ENCODE measurements around the gene CD55.

Gene CD55

GRCh38 chr1:207298636-207299398 lies 22.7 kb upstream of the CD55 start:
- Histone ChIP-seq H3K27ac (ENCODE audit: low read length) (no peak overlapping the region), H3F3A (ENCODE audit: insufficient read depth, low read length) (no peaks in the 10 kb centered on the region), H3K79me2 (ENCODE audit: low read length) (no peaks in the 10 kb centered on the region), H3K27me3 (replicated peaks; ENCODE audit: insufficient read depth, low read length) (no peaks in the 10 kb centered on the region), H3K9me3 (replicated peaks; ENCODE audit: insufficient read depth, low read length) (no peaks in the 10 kb centered on the region), H3K9me2 (replicated peaks; ENCODE audit: insufficient read depth, low read length) (no peaks in the 10 kb centered on the region), H3K4me1 (ENCODE audit: low read length) (no peaks in the 10 kb centered on the region), H3K4me3 (ENCODE audit: low read length) (no peak overlapping the region), H3K36me3 (replicated peaks; ENCODE audit: insufficient read depth, low read length) (no peaks in the 10 kb centered on the region), H2AFZ (ENCODE audit: low read length) (no peak overlapping the region), H4K20me1 (ENCODE audit: insufficient read depth, low read length) (no peaks in the 10 kb centered on the region), H3K4me2 (ENCODE audit: low read depth, low read length) (no peak overlapping the region), H3K9ac (ENCODE audit: low read length) (no peak overlapping the region)
- TF ChIP-seq EZH2 (optimal IDR thresholded peaks at IDR 0.05; ENCODE audit: low read depth, low read length) (no peak), CTCF (IDR thresholded peaks at IDR 0.05; ENCODE audit: low read length) (no peak), EZH2phosphoT487 (IDR thresholded peaks at IDR 0.05; ENCODE audit: low read length) (no peak)
- DNase-seq: no peak

GRCh38 chr1:207300970-207301369 lies 20.5 kb upstream of the CD55 start:
- DNase-seq: no peak
- H3K9ac ChIP-seq (ENCODE audit: low read length): no peak overlapping the region
- no peak overlapping the region for H3K27ac ChIP-seq (ENCODE audit: low read length)
- no peak overlapping the region for H3K4me2 ChIP-seq (ENCODE audit: low read depth, low read length)
- no peak overlapping the region for H3K4me3 ChIP-seq (ENCODE audit: low read length)
- H3K9me3 ChIP-seq (replicated peaks; ENCODE audit: insufficient read depth, low read length): no peaks in the 10 kb centered on the region
- no peaks in the 10 kb centered on the region for H3K36me3 ChIP-seq (replicated peaks; ENCODE audit: insufficient read depth, low read length)
- H3K9me2 ChIP-seq (replicated peaks; ENCODE audit: insufficient read depth, low read length): no peaks in the 10 kb centered on the region
- no peaks in the 10 kb centered on the region for H4K20me1 ChIP-seq (ENCODE audit: insufficient read depth, low read length)
- no peaks in the 10 kb centered on the region for H3K27me3 ChIP-seq (replicated peaks; ENCODE audit: insufficient read depth, low read length)
- TF ChIP-seq CTCF (IDR thresholded peaks at IDR 0.05; ENCODE audit: low read length): no peak
- no peak for TF ChIP-seq EZH2 (optimal IDR thresholded peaks at IDR 0.05; ENCODE audit: low read depth, low read length)
- H3K4me1 ChIP-seq (ENCODE audit: low read length): no peaks in the 10 kb centered on the region
- no peaks in the 10 kb centered on the region for H3F3A ChIP-seq (ENCODE audit: insufficient read depth, low read length)
- no peaks in the 10 kb centered on the region for H3K79me2 ChIP-seq (ENCODE audit: low read length)
- no peak overlapping the region for H2AFZ ChIP-seq (ENCODE audit: low read length)

GRCh38 chr1:207302618-207303393 lies 18.7 kb upstream of the CD55 start:
- Histone ChIP-seq H3K9me3 (replicated peaks; ENCODE audit: insufficient read depth, low read length) (no peaks in the 10 kb centered on the region), H2AFZ (ENCODE audit: low read length) (no peak overlapping the region), H3K9ac (ENCODE audit: low read length) (no peak overlapping the region), H3K27ac (ENCODE audit: low read length) (no peak overlapping the region), H3K9me2 (replicated peaks; ENCODE audit: insufficient read depth, low read length) (no peaks in the 10 kb centered on the region), H3K79me2 (ENCODE audit: low read length) (no peaks in the 10 kb centered on the region), H3K4me3 (ENCODE audit: low read length) (no peak overlapping the region), H3K27me3 (replicated peaks; ENCODE audit: insufficient read depth, low read length) (no peaks in the 10 kb centered on the region), H3K4me2 (ENCODE audit: low read depth, low read length) (no peak overlapping the region), H3F3A (ENCODE audit: insufficient read depth, low read length) (no peaks in the 10 kb centered on the region), H3K4me1 (ENCODE audit: low read length) (no peaks in the 10 kb centered on the region), H4K20me1 (ENCODE audit: insufficient read depth, low read length) (no peaks in the 10 kb centered on the region), H3K36me3 (replicated peaks; ENCODE audit: insufficient read depth, low read length) (no peaks in the 10 kb centered on the region)
- TF ChIP-seq EZH2 (optimal IDR thresholded peaks at IDR 0.05; ENCODE audit: low read depth, low read length): no peak
- TF ChIP-seq CTCF (IDR thresholded peaks at IDR 0.05; ENCODE audit: low read length): no peak
- TF ChIP-seq EZH2phosphoT487 (IDR thresholded peaks at IDR 0.05; ENCODE audit: low read length): no peak
- DNase-seq: no peak
